GM18861 (cell line): ENCODE measurements around the gene AMBP.

Experiments used
- ATAC-seq: cut with Tn5 transposase; IDR thresholded peaks from one replicate; pipeline ENCODE4 v1.9.1; 2021; ENCODE audit not compliant: unreplicated experiment

Gene AMBP

DNA sequence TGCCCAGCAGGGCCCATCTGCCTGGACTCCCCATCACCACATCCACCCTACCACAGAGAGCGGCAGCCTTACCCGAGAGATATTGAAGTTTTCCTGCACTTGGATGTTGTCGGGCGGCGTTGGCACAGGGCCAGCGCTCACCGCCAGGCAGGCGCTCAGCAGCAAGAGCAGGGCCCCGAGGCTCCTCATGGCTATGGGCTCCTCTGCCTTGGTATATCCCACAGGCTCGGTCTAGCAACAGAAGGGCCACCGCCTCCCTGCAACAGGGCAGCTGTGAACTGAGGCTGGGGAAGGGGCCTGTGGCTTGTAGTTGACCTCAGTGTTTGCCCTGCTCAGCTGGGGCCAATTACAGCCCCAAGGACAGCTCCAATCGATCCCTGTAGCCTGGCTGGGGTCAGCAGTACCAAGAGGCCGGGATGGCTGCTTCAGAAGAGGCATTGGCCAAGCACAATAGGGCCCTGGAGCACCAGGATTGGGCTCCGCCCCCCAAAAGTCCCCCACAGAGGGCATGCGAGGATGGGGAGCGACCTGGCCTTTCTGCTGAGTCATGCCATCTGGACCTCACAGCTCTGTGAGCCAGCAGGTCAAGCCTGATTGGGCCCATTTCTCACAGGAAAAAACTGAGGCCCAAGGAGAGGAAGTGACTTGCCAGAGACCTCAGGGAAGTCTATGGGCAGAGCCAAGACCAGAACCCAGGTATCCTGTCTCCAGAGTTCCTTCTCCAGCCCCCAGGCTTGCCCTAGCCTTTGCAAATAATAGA is at the start of gene AMBP:
Gene AMBP, minus strand, starts transcription at position 280 of the 760 bp plus-strand sequence. Its CDS starts 91 bp downstream, at position 189.
- ATAC-seq, result no peak

DNA sequence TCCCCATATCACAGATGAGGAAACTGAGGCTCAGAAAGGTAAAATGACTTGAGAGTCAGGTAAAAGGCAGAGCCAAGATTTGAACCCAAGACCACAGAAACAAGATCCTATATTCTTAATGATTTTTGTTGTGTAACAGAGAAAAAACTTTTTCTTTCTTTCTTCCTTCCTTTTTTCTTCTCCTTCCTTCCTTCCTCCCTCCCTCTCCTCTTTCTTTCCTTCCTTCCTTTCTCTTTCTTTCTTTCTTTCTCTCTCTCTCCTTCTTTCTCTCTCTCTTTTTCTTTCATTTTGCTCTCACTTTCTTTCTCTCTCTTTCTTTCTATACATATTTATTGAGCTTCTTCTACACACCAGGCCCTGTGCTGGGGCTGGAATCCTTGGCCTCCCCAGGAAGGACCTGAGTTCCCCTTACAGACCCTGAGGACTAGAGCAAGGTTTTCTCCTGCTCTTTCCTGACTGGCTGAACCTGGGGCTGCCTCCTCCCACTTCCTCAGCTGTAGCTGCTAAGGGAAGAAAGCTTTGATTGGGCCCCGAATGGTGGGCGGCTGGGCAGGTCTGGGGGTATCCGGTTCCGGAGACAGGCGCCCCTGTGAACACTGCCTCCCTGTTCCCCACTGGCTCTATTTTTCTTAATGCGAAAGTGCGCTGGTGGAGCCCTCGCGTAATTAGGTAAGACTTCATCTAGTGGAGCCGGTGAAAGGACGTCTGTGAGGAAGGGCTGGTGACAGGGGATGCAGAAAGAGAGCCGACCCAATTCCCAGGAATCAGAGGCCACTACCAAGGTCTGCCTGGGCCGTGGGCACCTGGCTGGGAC is 48.4 kb upstream of the AMBP start:
- ATAC-seq, result no peak

DNA sequence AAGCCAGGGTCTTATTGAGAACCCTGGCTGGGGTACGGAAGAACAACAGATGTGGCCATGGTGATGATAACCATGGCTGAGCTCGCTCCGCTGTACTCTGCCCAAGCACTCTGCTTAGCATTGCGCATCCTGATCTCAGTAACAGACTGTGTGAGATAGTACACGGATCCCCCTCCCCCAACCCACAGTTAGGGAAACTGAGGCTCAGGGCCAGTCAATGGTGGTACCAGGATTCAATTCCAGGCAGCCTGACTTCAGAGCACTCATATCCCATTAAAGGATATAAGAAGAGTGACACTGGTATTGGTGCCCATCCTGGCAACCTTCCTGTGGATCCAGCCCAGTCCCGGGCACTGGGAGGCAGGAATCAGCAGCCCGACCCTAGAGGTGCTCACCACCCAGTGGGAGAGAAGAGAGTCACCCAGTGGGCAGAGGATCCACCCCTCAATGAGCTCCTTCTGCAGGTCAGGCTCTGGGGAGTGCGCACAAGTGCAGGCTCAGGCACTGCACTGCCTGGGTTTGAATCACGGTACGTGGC is 47.4 kb upstream of the AMBP start:
- ATAC-seq, result no peak

DNA sequence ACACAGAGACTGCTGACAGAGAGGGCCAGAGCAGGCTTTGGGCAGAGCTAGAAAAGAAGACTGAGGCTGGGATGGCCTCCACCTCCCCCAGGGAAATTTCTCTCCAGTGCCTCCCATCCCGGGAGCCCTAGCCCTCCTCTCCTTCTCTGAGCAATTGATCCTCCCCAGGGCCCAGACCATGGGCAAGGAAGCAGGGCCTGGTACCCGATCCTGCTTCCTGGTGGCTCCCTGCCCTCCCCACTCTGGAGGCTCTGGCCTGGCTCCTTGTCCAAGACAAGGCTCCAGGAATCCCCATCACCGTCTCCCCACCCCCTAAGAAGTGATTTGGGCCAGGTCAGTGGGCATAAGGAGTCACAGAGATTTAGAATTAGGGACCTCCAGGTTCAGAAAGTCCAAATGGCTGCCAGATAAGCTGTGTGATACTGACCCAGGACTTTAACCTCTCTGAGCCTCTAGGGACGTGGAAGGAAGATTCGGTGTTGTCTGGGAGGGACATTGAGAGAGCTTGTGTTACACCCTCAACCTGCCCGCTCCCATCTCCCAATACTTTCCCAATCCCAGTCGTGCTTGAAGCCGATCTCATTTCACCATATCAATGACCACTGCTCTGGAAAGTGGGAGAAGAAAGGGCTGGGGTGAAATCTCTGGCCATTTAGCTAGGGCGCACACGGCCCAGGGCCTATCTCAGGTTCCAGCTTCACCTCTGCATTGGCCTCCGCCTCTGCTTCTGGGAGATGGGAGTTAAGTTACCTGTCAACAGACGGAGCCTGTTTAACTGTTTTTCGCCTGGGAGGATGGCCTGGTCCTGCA is 46.8 kb upstream of the AMBP start:
- ATAC-seq, result no peak

DNA sequence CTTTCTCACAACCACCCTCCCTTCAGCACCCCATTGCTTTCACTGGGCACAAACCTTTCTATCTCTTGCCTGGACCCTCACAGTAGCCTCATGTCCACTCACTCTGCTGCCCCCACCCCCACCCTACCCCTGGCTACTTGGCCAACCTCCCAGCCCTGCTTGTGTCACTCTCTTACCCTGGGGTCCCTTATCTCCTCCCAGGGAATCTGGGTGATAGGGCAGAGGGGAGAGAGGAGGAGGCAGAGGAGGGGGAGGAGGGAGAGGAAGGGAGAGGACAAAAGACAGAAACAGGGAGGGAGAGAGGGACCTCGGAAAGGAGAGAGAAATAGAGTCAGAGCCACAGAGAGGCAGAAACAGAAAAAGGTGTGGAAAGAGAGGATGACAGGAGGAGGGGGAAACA is 46.0 kb upstream of the AMBP start:
- no peak for ATAC-seq

DNA sequence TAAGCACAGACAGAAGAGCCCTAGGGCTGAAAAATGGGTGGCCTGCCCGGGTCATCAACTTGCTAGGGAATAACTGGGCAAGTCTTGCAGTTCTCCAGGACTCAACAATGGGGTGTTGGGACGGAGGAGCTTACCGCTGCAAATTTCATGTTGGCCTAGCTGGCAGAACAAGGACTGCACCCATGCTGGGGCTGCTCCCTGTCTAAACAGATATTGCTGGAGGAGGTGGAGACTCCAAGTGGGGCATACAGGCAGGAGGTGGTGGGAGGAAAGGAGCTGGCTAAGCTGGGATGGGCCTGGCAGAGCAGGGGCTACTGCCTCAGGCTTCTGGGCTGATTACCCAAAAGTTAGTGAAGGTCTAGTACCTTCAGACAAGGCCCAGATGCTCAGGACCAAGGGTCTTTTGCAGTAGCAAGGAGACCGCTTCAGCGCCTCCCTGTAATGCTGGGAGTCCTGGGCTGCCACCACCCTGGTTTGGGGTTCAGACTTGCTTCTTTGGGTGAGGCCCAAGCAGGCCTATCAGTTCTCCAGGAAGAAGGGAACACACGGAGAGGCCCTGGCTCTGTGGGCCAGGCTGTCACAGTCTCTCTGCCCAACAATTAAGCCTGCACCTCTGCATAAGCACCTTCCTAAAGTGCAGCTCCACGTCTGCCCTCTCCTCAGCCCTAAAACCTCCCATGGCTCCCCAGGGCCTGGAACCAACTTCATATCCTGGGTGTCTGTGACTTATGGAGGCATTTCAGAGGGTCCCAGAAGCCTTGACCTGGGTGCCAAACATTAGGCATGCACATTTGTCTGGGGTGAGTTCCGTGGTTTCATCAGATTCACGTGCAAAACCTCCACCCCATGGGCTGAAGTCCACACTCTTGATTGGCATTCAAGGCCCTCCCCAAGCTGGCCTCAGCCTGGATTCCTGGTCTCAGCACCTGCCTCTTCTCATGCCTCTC is 45.2 kb upstream of the AMBP start:
- ATAC-seq, result no peak

DNA sequence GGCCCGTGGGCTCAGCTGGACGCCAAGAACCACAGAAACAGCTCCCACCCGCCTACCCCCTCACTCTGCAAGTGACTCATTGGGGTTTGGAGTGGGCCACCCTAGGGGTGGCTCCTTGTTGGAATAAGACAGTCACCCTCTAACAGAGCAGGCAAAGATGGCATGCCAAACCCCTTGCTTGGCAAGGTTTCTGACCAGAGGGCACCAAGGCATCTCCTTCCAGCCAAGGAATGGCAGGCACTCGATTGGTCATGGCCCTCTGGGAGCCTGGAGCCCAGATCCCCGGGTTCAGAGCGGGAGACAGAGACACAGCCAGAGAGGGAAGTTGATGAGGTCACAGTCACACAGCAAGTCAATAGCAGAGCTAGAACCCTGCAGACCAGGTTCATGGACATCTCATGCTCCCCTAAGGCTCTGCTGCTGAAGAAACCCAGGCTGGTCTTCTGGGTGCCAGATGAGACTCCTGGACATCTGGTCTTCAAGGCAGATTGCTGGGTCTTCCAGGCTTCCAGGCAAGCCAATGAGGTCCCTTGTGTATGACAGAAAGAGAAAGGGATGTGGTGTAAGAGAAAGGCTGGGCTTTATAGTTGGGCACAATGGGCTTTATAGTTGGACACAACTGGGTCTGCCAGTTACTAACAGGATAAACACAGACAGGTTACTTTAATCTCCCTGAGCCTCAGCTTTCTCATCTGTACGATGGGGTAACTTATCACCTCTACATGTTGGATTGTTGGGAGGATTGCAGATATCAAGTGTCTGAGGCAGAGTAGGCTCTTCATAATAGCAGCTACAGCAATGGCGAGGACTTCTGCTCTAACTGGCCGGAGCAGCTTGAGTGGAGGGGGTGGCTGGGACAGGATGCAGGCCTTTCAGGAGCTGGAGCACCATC is 44.3 kb upstream of the AMBP start:
- no peak for ATAC-seq

DNA sequence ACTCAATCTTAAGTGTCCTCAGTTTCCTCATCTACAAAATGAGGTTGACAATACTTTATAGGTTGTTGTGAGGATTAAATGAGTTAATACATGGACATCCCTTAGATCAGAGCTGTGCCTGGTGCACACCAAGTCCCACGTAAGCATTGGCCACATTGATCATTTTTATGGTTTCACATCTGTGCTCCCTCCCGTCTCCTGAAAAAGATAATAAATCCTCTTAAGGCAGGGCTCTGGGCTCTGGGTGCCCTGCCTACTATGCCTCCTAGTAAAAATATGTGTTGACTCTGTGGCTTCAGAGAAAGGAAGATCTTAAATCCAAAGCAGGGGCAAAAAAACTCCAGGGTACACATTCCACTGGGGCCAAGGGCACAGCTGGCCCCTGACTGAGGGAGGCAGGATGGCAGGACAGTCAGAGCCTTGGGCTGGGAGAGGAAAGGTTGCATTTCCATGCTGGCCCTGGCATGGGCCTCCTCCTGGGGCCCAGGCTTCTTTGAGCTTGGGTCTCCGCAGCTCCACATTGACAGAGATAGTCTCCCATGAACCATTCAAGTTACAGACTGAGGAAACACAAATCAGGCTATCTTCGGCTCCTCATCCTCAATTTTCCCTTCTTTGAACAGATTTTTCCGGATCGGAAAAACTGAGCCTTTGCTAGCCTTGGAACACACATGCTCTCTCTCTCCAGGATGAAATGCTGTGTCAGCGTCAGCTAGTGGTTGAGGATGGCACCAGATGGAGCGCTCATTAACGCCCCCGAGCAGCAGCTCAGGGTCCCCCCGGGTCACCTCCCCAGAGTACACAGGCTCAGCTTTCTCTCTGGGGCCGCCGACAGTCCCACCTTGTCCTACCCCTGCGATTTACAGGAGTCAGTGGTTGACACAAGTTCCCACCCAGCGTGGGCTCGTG is 43.4 kb upstream of the AMBP start:
- ATAC-seq, result no peak

DNA sequence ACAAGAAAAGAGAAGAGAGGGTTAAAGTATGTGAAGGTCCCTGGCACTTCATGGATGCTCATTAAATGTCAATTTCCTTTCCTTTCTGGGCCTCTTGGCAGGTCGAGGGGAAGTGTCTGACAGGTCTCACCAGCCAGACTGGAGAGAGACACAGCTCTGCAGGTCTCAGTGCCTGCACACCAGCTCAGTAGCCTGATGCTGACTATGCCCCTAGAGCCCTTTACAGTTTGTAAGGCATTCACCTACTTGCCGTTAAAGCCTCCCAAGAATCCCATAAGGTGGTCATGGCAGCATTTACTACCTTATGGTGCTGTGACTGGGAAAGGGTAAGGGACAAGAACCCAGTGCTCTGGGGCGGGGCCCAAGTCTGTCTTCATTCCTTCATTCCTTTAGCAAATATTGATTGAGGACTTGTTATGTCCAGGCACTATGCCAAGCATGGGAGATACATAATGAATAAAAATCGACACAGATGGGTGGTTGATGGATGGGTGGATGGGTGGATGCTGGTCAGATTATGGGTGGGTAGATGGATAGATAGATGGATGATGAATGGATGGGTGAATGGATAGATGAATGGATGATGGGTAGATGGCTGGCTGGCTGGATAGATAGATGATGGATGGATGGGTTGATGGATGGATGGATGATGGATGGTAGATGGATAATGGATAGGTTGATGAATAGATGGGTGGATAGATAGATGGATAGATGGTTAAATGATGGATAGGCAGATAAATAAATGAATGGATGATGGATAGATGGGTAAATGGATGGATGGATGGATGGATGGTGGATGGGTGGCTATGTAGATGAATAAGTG is 42.3 kb upstream of the AMBP start:
- ATAC-seq, result no peak

DNA sequence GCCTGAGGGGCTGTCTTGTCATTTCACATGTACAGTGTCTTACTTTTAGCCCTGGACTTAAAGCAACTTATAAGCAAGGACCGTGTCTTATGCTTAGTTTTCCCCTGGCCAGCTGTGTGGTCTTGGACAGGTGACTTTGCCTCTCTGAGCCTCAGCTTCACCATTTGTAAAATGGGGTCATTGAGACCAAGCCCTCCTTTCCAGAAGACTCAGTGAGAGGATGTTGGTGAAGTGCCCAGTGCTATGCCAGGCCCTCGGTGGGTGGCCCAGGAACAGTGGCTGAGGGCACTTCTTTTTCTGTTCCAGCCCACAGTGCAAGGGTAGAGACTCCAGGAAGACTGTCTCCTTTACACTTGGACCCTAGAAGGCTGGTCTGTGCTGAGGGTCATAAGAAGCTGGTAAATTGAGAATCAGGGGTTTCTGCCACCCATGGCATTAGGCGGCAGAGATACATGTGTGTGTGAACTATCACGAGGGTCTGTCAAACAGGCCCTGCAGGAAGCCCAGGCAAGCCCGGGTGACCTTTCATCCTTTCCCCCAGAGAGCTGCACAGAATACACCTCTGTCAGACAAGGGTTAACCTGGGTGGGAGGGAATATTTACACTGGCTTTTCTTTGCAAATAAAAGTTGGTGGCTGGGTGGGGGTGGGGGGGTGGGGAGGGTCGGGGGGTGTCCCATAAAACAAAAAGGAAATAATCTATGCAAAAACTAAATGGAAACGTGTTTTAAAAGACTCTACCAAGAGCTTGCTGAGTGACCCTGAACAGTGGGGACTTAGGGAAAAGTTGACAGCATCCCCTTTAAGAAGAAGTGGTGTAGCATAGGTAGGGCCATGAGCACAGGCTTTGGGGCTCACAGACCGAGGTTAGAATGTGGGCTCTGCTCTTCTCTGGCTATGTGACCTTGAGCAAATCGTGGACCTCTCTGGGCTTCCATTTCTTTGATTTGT is 41.4 kb upstream of the AMBP start:
- ATAC-seq, result no peak

DNA sequence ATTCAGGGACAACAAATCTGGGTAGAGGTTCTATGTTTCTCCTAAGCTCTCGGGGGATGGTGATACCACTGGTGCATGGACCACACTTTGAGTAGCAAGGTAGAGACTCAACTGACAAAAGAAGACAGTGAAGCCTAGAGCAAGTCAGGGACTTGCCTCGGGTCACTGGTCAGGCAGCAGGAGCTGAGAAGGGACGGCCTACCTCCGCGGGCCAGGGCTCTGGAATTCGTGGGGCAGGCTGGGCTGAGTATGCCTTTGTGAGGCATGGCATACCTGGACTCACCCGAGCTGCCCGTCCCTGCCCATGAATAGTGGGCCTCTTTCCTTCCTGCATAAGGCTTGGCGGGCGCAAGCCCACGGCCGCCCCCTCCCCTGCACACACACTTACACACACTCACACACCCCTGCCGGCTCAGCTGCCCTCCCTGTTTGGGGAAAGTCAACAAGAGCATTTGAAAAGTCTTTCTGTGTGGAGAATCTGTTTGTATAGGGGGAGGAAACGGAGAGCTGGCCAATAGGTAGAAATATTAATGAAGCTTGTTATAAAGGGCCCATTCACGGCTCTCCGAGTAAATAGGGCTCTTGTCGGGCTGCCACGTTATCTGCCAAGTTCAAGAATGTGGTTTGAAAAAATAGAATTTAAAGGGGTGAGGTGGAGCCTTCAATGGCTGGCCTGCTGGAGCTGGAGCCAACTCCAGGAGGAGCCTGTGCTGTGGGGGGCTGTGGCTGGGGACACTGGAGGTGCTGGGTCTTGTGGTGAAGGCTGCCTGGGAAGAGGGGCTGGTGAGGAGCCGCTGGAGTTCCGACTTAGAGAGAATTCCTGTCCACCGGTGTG is 40.1 kb upstream of the AMBP start:
- ATAC-seq, result no peak

DNA sequence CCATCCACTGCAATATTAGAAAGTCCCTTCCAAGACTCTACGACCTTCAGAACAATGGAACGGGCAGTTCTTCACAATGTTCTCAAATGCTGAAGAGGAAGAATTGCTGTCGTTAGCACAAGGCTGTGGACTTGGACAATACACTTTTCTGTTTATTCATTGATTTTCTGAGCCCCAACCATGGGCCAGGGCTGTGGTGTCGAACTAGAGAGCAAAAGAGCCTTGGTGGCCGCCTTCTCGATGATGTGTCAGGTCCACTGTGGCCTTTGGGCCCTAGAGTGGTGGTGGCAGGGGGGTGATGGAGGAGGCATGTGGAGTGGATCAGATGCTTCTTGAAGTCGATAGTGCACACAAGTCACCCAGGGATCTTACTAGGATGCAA is 39.5 kb upstream of the AMBP start:
- no peak for ATAC-seq

DNA sequence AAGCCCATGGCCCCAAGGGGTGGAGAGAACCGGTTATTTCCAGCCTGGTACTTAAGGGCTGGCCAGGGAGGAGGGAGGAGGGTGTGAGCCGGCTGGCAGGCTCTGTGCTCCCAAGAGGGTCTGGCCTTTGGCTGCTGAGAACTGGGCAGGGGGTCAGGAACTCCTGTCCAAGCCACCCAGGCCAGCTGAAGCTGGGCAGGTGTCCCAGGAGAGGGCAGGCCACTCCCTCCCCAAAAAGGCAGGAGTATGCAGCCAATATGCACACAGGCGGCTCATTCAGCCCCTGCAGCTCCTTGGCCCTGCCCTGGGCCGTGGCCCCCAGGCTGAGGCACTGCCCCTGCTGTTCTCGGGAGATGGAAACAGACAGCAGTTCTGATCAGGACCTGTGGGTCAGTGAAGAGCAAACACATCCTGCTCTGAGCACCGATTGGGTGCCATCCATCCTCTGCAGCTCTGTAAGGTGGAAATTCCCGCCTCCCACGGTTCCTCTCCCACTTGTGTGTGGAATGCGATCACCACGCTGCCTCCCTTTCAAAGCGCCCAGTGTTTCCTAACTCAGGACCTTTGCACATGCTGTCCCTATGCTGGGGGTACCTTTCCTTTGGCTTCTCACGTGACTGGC is 38.1 kb upstream of the AMBP start:
- ATAC-seq, result no peak

DNA sequence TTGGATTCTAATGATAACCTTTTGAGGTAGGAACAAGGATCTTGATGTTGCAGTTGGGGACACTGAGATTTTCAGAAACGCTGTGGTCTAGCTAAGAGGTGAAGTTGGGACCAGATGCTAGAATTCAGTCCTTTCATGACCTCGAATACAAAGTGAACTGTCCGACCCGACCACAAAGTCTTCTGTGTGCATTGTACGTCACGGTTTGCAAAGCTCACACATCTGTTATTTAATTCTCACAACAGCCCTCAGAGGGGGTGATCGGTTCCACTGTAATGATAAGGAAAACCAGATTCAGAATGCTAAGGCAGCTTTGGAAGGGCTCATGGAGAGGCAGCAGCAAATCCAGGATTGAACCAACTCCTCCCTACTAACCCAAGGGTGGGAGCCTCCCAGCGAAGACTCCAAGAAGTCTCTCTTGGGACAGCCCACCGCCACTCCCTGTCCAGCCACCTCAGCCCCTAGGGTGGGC is 37.6 kb upstream of the AMBP start:
- no peak for ATAC-seq

DNA sequence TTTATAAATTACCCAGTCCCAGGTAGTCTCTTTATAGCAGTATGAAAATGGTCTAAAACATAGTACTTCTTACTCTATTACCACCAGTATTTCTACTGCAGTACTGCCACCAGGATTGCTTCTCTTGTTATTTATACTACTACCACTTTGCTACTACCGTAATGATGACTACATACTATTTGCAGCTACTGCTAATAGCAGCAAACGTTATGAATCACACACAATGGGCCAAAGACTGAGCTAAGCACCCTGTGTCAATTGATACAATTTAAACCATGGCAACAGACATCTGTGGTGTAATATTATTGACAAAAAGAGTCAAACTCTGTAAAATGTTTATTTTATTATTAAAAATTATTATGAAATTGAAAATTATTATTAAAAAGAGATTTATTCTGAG is 36.3 kb upstream of the AMBP start:
- no peak for ATAC-seq
